Upper lobe of left lung (tissue), 6 donors: Measurements from ENCODE around the gene APBB2. TPM values are rescaled to one million over a fixed set of nuclear protein-coding genes. Genes with fewer than 3 reads are reported as not detected.

Experiments used
- ATAC-seq, 2 donors: fragments of 200-7000 bp; cut with Tn5 transposase; one replicate each; pipeline ENCODE4 v1.9.1; 2022; ENCODE audit warnings: mild to moderate bottlenecking in 2 of 2, moderate library complexity in 2 of 2; ENCODE audit not compliant: low FRiP score in 2 of 2
- DNase-seq, 2 donors: peaks; one replicate each; pipeline ENCODE4 v3.0.0-alpha.2; 2019 to 2020
- H3K27ac ChIP-seq, 4 donors: fragments of 200-600 bp; sonication (generic); one replicate each; pipeline ENCODE4 v1.5.1; 2016 to 2019
- H3K27me3 ChIP-seq, 4 donors: fragments of 200-600 bp; sonication (generic); one replicate each; pipeline ENCODE4 v1.5.1; 2017 to 2019
- H3K36me3 ChIP-seq, 4 donors: fragments of 200-600 bp; sonication (generic); one replicate each; pipeline ENCODE4 v1.5.1; 2016 to 2019
- H3K4me1 ChIP-seq, 4 donors: fragments of 200-600 bp; sonication (generic); one replicate each; pipeline ENCODE4 v1.5.1; 2018 to 2019
- H3K4me3 ChIP-seq, 4 donors: fragments of 200-600 bp; sonication (generic); one replicate each; pipeline ENCODE4 v1.5.1; 2017 to 2019; ENCODE audit warnings: mild to moderate bottlenecking in 2 of 4, moderate library complexity in 1 of 4
- H3K9me3 ChIP-seq, 4 donors: fragments of 200-600 bp; sonication (generic); one replicate each; pipeline ENCODE4 v1.5.1; 2018 to 2019
- EP300 ChIP-seq, 4 donors: sonication (generic); formaldehyde crosslinking; IDR thresholded peaks; one replicate each; pipeline ENCODE4 v1.5.1; 2017; ENCODE audit warnings: antibody characterized with exemption in 4 of 4, control low read depth in 2 of 4
- POLR2A ChIP-seq, 4 donors: fragments of 450-650 bp; IDR thresholded peaks; one replicate each; pipeline ENCODE4 v1.5.1; 2016 to 2017; ENCODE audit warnings: antibody characterized with exemption in 4 of 4, mild to moderate bottlenecking in 2 of 4
- POLR2AphosphoS5 ChIP-seq, 2 donors: sonication (generic); formaldehyde crosslinking; IDR thresholded peaks; one replicate each; pipeline ENCODE4 v1.5.1; 2017; ENCODE audit warnings: antibody characterized with exemption in 2 of 2
- WGBS, 2 donors: methylation state at CpG; one replicate each; pipeline ENCODE4 v1.1.5; 2017 to 2018; 5-methylcytosine and 5-hydroxymethylcytosine counted together
- total RNA-seq, 6 donors: library from RNA; depleted of rRNA in 4 of 6; stranded (reverse); fragments of >200 nt in 4 of 6; gene quantifications; one replicate each; pipeline versions ENCODE4 v1.1.0 to v1.2.1, GENCODE V29; 2016 to 2021
- TF ChIP-seq, protein P1 (sequence below), 6 experiments: fragments of 450-650 bp in 4 of 6; fragments of 200-600 bp in 2 of 6; sonication (generic) in 2 of 6; IDR thresholded peaks; one replicate each; pipeline ENCODE4 v1.5.1; 2016 to 2019; ENCODE audit warnings: antibody characterized with exemption in 6 of 6
- donor health status: DM: no; HTN: no; CAD: no; lungs with moderate emphysema.
- donor health status: DM: no; HTN: yes; CAD: no; lungs with severe emphysema.

The APBB2 gene
- total RNA-seq, 6 donors from 2014 or later = 69.5 to 168 (median 102) TPM

DNA sequence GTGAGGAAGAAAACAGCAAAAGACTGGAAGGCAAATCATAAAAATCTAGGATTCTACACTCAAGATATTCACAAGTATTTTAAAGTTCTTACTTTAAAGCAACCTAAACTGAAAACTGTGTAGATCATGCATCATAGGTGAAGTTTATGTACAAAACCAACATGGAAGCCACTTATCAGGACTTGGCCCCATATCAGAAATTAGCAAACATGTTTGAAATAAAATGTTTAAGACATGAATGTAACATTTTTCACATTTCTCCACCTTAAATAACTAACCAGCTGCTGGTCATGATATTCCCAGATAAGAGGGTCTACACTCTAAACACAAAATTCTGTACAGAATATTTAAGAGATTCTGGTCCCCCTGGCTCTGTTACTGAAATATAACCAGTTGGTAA lies 38.5 kb downstream of the APBB2 start:
- Histone ChIP-seq H3K4me1 (peaks cover 30 to 37% (median 35%) of the 10 kb centered on the region in 4 donors), H3K4me3 (no peak overlapping the region), H3K36me3 (no peaks in the 10 kb centered on the region), H3K27ac (peak overlapping the region in 1 of 4 donors; percentile 9), H3K27me3 (no peaks in the 10 kb centered on the region), H3K9me3 (no peaks in the 10 kb centered on the region)
- TF ChIP-seq POLR2AphosphoS5 (IDR thresholded peaks at IDR 0.05) (no peak), EP300 (IDR thresholded peaks at IDR 0.05) (no peak), POLR2A (IDR thresholded peaks at IDR 0.05) (no peak)
- TF ChIP-seq, protein P1, sequence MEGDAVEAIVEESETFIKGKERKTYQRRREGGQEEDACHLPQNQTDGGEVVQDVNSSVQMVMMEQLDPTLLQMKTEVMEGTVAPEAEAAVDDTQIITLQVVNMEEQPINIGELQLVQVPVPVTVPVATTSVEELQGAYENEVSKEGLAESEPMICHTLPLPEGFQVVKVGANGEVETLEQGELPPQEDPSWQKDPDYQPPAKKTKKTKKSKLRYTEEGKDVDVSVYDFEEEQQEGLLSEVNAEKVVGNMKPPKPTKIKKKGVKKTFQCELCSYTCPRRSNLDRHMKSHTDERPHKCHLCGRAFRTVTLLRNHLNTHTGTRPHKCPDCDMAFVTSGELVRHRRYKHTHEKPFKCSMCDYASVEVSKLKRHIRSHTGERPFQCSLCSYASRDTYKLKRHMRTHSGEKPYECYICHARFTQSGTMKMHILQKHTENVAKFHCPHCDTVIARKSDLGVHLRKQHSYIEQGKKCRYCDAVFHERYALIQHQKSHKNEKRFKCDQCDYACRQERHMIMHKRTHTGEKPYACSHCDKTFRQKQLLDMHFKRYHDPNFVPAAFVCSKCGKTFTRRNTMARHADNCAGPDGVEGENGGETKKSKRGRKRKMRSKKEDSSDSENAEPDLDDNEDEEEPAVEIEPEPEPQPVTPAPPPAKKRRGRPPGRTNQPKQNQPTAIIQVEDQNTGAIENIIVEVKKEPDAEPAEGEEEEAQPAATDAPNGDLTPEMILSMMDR (IDR thresholded peaks at IDR 0.05) = no peak
- no peak for DNase-seq
- no peak for ATAC-seq

DNA sequence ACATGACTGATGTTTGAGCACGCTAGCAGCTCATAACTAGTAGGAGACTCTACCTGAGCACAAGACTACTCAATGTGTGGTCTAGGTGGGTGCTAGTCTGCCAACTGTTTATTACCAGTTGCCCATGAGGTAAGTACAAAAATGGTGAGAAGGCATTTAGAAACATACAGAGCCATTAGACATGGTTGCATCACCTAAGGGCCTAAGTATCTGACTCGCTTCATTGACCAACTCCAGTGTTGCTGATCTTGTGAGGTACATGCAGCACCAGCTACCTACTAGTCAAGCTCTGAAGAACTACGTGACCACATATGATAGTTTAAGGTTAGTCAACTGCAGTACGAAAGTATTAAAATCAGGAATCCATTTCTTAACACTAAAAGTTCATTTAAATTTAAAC lies 39.9 kb downstream of the APBB2 start:
- Histone ChIP-seq H3K27me3 (no peaks in the 10 kb centered on the region), H3K4me1 (peaks cover 23 to 31% (median 26%) of the 10 kb centered on the region in 4 donors), H3K9me3 (no peaks in the 10 kb centered on the region), H3K36me3 (no peaks in the 10 kb centered on the region), H3K27ac (no peak overlapping the region), H3K4me3 (no peak overlapping the region)
- ATAC-seq (no peak), DNase-seq (no peak)
- TF ChIP-seq POLR2AphosphoS5 (IDR thresholded peaks at IDR 0.05) = no peak
- TF ChIP-seq EP300 (IDR thresholded peaks at IDR 0.05) = no peak
- TF ChIP-seq, protein P1 (IDR thresholded peaks at IDR 0.05) = no peak
- WGBS, 2 donors = 91 to 95% methylated on average over 4 of the region's 4 CpGs

DNA sequence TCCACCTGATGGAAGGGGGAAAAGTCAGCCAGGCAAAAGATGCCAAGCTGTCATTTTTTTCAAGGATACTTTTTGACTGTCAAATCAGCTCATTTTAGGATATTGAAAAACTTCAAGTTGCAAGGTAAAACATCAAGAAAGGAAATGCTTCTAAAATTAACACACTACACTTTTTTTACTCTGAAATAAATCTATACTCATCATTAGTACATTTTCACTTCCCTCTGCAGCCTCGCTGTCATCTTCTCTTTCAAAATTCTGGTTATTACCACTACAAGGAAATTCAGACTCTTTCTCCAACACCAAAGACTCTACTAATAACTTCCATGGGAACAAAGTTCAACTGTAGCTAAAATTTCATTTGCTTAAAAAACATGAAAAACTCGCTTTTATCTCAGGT lies 41.6 kb downstream of the APBB2 start:
- Histone ChIP-seq H3K4me3 (no peak overlapping the region), H3K9me3 (no peaks in the 10 kb centered on the region), H3K27me3 (no peaks in the 10 kb centered on the region), H3K27ac (no peak overlapping the region), H3K4me1 (peaks cover 11 to 16% (median 12%) of the 10 kb centered on the region in 4 donors), H3K36me3 (no peaks in the 10 kb centered on the region)
- ATAC-seq (no peak), DNase-seq (no peak)
- 68 to 75% methylated on average over 2 of the region's 2 CpGs for WGBS, 2 donors
- TF ChIP-seq, protein P1 (IDR thresholded peaks at IDR 0.05) = no peak
- TF ChIP-seq POLR2A (IDR thresholded peaks at IDR 0.05) (no peak), EP300 (IDR thresholded peaks at IDR 0.05) (no peak), POLR2AphosphoS5 (IDR thresholded peaks at IDR 0.05) (no peak)

DNA sequence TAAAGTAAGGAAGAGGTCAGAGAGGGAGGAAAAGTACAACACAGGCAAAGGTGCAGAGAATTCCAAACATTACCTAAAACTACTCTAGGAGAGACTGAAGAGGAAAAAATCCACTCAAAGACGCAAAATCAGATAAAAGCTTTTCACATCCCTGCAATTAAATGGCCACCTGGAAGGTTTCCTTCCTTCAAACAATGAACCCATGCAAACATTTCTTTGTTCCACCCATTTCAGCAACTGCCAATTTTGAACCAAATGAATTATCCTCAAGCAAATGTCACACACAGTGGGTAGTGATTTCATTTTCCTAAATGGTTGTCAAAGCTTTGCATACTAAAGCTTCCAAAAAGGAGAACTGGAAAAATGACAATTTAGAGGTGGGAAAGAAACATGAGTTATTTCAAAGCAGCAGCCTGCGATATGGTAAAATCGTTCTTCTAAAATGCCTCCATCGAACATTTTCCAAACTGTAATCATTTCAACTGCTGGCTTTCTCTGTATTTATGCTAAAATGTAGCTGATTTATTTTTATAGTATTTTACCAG lies 45.0 kb downstream of the APBB2 start:
- Histone ChIP-seq H3K4me1 (no peaks in the 10 kb centered on the region), H3K27ac (no peak overlapping the region), H3K36me3 (no peaks in the 10 kb centered on the region), H3K9me3 (no peaks in the 10 kb centered on the region), H3K4me3 (no peak overlapping the region), H3K27me3 (no peaks in the 10 kb centered on the region)
- TF ChIP-seq EP300 (IDR thresholded peaks at IDR 0.05) (no peak), POLR2A (IDR thresholded peaks at IDR 0.05) (no peak)
- TF ChIP-seq, protein P1 (IDR thresholded peaks at IDR 0.05) = no peak
- ATAC-seq (no peak), DNase-seq (no peak)
- 80 to 85% methylated on average over 4 of the region's 4 CpGs for WGBS, 2 donors

DNA sequence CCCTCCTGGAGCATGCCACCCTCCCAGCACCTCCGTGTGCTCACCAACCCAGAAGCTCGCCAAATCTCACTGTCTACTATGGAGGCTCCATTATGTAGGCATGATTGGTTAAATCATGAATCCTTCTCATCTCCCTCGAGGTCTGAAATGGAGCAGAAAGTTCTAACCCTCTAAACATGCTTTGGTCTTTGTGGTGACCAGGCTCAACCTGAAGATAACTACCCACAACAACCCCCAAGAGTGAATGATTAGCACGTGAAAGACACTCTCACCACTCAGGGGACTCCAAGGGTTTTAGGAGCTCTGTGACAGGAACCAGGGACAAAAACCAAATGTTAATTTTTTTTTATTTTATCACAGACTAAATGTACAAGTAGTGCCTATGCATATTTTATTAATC lies 47.2 kb downstream of the APBB2 start:
- no peaks in the 10 kb centered on the region for H3K4me1 ChIP-seq
- H3K27ac ChIP-seq = no peak overlapping the region
- ATAC-seq (no peak), DNase-seq (no peak)
- no peak overlapping the region for H3K4me3 ChIP-seq
- no peak for TF ChIP-seq EP300 (IDR thresholded peaks at IDR 0.05)
- TF ChIP-seq, protein P1 (IDR thresholded peaks at IDR 0.05) = no peak
- no peaks in the 10 kb centered on the region for H3K27me3 ChIP-seq
- H3K36me3 ChIP-seq = no peaks in the 10 kb centered on the region
- H3K9me3 ChIP-seq = no peaks in the 10 kb centered on the region
- WGBS, 2 donors = 90 to 91% methylated on average over 4 of the region's 4 CpGs
